PC-9 (cell line): Measurements from ENCODE around the gene ARHGDIB.

Experiments used
- EZH2 ChIP-seq: fragments of 200-600 bp; sonication (generic); IDR thresholded peaks from 2 replicates; pipeline ENCODE4 v1.8.0; 2017; ENCODE audit warnings: antibody characterized with exemption, low read depth
- TF ChIP-seq, protein P1 (sequence below): fragments of 200-600 bp; sonication (generic); conservative IDR thresholded peaks from 2 replicates; pipeline ENCODE4 v1.6.1; 2017; ENCODE audit warnings: mixed run types, antibody characterized with exemption, mild to moderate bottlenecking, moderate library complexity

DNA sequence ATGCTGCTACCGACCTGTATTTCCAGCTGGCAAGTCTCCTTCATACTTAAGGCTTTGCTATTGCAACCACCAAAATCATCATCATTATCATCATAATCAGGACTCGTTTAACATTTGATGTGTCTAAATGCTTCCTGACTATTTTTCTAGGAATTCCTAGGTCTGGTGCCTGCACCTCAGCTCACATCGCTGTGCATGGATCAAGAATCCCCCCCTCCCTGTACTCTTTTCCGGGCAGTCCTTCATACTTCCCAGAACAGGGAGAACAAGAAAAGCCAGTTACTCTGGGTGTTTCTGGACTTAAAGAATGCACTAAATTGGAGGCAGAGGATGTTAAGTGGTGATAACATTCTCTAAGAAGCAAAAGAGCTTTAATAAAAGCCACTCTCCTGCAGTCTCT lies 32.5 kb downstream of the ARHGDIB start:
- TF ChIP-seq, protein P1, sequence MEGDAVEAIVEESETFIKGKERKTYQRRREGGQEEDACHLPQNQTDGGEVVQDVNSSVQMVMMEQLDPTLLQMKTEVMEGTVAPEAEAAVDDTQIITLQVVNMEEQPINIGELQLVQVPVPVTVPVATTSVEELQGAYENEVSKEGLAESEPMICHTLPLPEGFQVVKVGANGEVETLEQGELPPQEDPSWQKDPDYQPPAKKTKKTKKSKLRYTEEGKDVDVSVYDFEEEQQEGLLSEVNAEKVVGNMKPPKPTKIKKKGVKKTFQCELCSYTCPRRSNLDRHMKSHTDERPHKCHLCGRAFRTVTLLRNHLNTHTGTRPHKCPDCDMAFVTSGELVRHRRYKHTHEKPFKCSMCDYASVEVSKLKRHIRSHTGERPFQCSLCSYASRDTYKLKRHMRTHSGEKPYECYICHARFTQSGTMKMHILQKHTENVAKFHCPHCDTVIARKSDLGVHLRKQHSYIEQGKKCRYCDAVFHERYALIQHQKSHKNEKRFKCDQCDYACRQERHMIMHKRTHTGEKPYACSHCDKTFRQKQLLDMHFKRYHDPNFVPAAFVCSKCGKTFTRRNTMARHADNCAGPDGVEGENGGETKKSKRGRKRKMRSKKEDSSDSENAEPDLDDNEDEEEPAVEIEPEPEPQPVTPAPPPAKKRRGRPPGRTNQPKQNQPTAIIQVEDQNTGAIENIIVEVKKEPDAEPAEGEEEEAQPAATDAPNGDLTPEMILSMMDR, result no peak
- no peak for TF ChIP-seq EZH2
